ENCODE measurements around the gene CACHD1. TPM values are rescaled to one million over a fixed set of nuclear protein-coding genes. Genes with fewer than 3 reads are reported as not detected.

Gene CACHD1
- total and polyA plus RNA-seq, 11 donors: 0.89 to 10.0 (median 2.4) TPM

DNA sequence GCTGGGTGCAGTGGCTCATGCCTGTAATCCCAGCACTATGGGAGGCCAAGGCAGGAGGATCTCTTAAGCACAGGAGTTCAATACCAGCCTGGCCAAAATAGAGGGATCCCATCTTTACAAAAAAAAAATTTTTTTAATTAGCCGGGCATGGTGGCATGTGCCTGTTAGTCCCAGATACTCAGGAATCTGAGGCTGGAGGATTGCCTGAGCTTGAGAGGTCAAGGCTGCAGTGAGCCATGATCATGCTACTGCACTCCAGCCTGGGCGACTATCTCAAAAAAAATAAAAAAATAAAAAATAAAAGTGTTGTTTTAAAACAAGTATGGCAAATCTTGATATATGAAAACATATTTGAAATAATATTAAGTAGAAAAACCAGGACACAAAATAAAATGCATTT lies 44.4 kb upstream of the CACHD1 start:
- no peak overlapping the region for H3K4me3 ChIP-seq
- DNase-seq (no peak), ATAC-seq (no peak)
- H3K4me1 ChIP-seq: no peaks in the 10 kb centered on the region
- no peaks in the 10 kb centered on the region for H3K36me3 ChIP-seq
- H3K27ac ChIP-seq: no peak overlapping the region
- 88 to 97% (median 95%) methylated on average over 2 of the region's 2 CpGs for WGBS, 4 donors
- no peaks in the 10 kb centered on the region for H3K9me3 ChIP-seq
- intact Hi-C loops (cut with DNase I): no loop called here
- no peaks in the 10 kb centered on the region for H3K27me3 ChIP-seq
- TF ChIP-seq, protein P1, sequence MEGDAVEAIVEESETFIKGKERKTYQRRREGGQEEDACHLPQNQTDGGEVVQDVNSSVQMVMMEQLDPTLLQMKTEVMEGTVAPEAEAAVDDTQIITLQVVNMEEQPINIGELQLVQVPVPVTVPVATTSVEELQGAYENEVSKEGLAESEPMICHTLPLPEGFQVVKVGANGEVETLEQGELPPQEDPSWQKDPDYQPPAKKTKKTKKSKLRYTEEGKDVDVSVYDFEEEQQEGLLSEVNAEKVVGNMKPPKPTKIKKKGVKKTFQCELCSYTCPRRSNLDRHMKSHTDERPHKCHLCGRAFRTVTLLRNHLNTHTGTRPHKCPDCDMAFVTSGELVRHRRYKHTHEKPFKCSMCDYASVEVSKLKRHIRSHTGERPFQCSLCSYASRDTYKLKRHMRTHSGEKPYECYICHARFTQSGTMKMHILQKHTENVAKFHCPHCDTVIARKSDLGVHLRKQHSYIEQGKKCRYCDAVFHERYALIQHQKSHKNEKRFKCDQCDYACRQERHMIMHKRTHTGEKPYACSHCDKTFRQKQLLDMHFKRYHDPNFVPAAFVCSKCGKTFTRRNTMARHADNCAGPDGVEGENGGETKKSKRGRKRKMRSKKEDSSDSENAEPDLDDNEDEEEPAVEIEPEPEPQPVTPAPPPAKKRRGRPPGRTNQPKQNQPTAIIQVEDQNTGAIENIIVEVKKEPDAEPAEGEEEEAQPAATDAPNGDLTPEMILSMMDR (IDR thresholded peaks at IDR 0.05): no peak
- TF ChIP-seq POLR2A (IDR thresholded peaks at IDR 0.05): no peak

DNA sequence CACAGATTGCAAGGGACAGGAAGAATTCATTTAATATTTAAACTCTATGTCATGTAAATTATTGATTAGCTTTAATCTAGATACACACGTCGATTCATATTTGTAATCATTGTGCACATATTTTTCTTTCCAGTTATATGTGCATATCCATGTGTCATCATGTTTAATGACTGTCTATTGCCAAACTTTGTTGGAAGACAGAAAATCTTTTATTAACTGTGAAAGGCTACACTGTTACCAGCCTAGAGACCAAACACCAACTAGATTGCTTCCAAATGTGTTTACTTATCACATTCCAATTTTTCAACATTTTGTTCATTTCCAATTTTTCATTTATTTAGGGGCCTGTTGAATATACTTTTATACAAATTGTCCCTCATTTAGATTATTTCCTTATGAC lies 43.2 kb upstream of the CACHD1 start:
- WGBS, 4 donors: 82 to 97% (median 93%) methylated on average over 2 of the region's 2 CpGs

DNA sequence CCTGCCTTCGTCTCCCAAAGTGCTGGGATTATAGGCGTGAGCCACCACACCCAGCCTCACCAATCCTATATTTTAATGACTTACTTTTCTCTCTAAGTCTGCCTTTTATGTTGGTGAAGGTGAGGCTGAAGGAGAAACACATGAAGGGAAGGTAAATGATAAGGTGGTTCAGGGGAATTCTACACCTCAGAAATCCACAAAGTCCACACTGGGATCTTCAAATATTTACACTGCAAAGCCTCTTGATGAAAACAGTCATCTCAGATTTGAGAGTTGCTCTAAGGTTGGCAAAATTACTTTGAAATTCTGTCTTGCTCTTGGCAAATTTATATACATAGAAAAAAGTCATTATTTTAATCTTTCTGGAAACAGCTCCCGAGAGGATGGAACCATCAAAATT lies 42.0 kb upstream of the CACHD1 start:
- H3K4me3 ChIP-seq: no peak overlapping the region
- no peaks in the 10 kb centered on the region for H3K36me3 ChIP-seq
- no peak overlapping the region for H3K27ac ChIP-seq
- no peaks in the 10 kb centered on the region for H3K27me3 ChIP-seq
- no peaks in the 10 kb centered on the region for H3K4me1 ChIP-seq
- H3K9me3 ChIP-seq: no peaks in the 10 kb centered on the region
- TF ChIP-seq, protein P1 (IDR thresholded peaks at IDR 0.05): no peak
- TF ChIP-seq POLR2A (IDR thresholded peaks at IDR 0.05): no peak
- 60 to 81% (median 61%) methylated on average over 3 of the region's 3 CpGs for WGBS, 4 donors
- ATAC-seq (no peak), DNase-seq (no peak)
- intact Hi-C loops (cut with DNase I): no loop called here

More for the DNA sequence above, 43.2 kb upstream of the CACHD1 start:
- H3K4me1 ChIP-seq: no peaks in the 10 kb centered on the region
- no peaks in the 10 kb centered on the region for H3K9me3 ChIP-seq
- TF ChIP-seq POLR2A (IDR thresholded peaks at IDR 0.05): no peak
- TF ChIP-seq, protein P1 (IDR thresholded peaks at IDR 0.05): no peak
- H3K27ac ChIP-seq: no peak overlapping the region
- H3K4me3 ChIP-seq: no peak overlapping the region
- ATAC-seq: no peak
- intact Hi-C loops (cut with DNase I): no loop called here
- H3K36me3 ChIP-seq: no peaks in the 10 kb centered on the region
- H3K27me3 ChIP-seq: no peaks in the 10 kb centered on the region
- no peak for DNase-seq

DNA sequence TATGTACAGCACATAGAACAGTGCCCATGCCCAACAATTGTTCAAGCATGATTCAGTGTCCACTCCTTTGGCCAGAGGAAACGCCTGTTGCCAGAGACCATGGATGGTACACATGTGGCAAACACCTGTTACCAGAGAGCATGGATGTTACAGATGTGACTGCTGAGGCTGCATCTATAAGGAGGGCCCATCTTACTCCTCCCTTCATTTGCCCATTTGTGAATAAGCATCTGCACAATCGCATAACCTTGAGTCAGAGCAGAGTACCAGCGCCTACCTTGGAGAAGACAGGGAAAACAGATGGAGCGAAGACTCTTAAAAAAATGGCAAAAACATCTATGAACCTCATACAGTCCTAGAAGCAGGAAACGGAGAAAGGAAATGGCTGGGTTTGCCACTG lies 36.6 kb upstream of the CACHD1 start:
- no peaks in the 10 kb centered on the region for H3K27me3 ChIP-seq
- no peak overlapping the region for H3K27ac ChIP-seq
- intact Hi-C loops (cut with DNase I): no loop called here
- TF ChIP-seq POLR2A (IDR thresholded peaks at IDR 0.05): no peak
- TF ChIP-seq, protein P1 (IDR thresholded peaks at IDR 0.05): no peak
- no peaks in the 10 kb centered on the region for H3K4me1 ChIP-seq
- DNase-seq (no peak), ATAC-seq (no peak)
- WGBS, 4 donors: 89 to 94% (median 90%) methylated on average over 5 of the region's 5 CpGs
- no peak overlapping the region for H3K4me3 ChIP-seq
- no peaks in the 10 kb centered on the region for H3K36me3 ChIP-seq
- H3K9me3 ChIP-seq: no peaks in the 10 kb centered on the region
